HEK293 (cell line): ENCODE data around the gene OR5AC2.

Experiments used
- CTCF ChIA-PET: fragments of 350-600 bp; formaldehyde crosslinking; extraction: SDS; loops from one replicate; lab custom pipeline; 2021; ENCODE audit warnings: antibody characterized with exemption; lab: Yijun Ruan, JAX
- POLR2A ChIA-PET: fragments of 300-600 bp; formaldehyde crosslinking; extraction: SDS; loops from one replicate; lab custom pipeline; 2020; ENCODE audit warnings: antibody characterized with exemption, inconsistent platforms; lab: Yijun Ruan, JAX
- H3K27ac ChIP-seq: fragments of 200-500 bp; sonication (Bioruptor generic); 2 replicates; pipeline ENCODE4 v1.5.1; 2014; ENCODE audit warnings: low read depth, low read length, control low read depth, inconsistent platforms; ENCODE audit errors: extremely low read depth
- H3K36me3 ChIP-seq, 2 experiments: fragments of 200-500 bp in 1 of 2; sonication (Bioruptor generic) in 1 of 2; 1 replicate in 1 of 2; 2 replicates in 1 of 2; pipeline ENCODE4 v1.5.1; 2014 to 2017; ENCODE audit warnings: inconsistent platforms in 2 of 2, low read length in 2 of 2; ENCODE audit not compliant: control insufficient read depth in 2 of 2, insufficient read depth in 1 of 2
- H3K4me1 ChIP-seq: fragments of 200-500 bp; sonication (Bioruptor generic); 2 replicates; pipeline ENCODE4 v1.5.1; 2014; ENCODE audit warnings: mild to moderate bottlenecking, low read length, inconsistent platforms; ENCODE audit not compliant: control insufficient read depth, insufficient read depth
- H3K4me3 ChIP-seq: 2 replicates; pipeline ENCODE4 v1.5.1; 2011; ENCODE audit warnings: low read depth, mild to moderate bottlenecking, control low read depth, low read length, moderate library complexity
- H3K9me3 ChIP-seq: fragments of 200-500 bp; sonication (Bioruptor generic); 2 replicates; pipeline ENCODE4 v1.5.1; 2014; ENCODE audit warnings: low read depth, low read length, inconsistent platforms; ENCODE audit not compliant: control insufficient read depth, insufficient read depth
- CTCF ChIP-seq: fragments of 450-650 bp; formaldehyde crosslinking; IDR thresholded peaks from 2 replicates; pipeline ENCODE4 v1.5.1; 2016; ENCODE audit warnings: missing biosample characterization, missing genetic modification characterization
- HOXC10 ChIP-seq: sonication (generic); formaldehyde crosslinking; IDR thresholded peaks from 2 replicates; pipeline ENCODE4 v1.8.1; 2023; ENCODE audit warnings: mild to moderate bottlenecking, missing genetic modification reagents
- RBAK ChIP-seq: fragments of 450-650 bp; formaldehyde crosslinking; IDR thresholded peaks from 2 replicates; pipeline ENCODE4 v1.5.1; 2016; ENCODE audit warnings: missing biosample characterization, missing genetic modification characterization
- ZFP3 ChIP-seq: fragments of 450-650 bp; formaldehyde crosslinking; IDR thresholded peaks from 2 replicates; pipeline ENCODE4 v1.5.1; 2016; ENCODE audit warnings: low read depth, missing biosample characterization, missing genetic modification characterization
- ZFP69B ChIP-seq: fragments of 450-650 bp; formaldehyde crosslinking; IDR thresholded peaks from 2 replicates; pipeline ENCODE4 v1.5.1; 2016; ENCODE audit warnings: missing biosample characterization, missing genetic modification characterization
- ZNF132 ChIP-seq: fragments of 450-650 bp; formaldehyde crosslinking; IDR thresholded peaks from 2 replicates; pipeline ENCODE4 v1.5.1; 2017; ENCODE audit warnings: missing biosample characterization, missing genetic modification characterization, borderline replicate concordance
- ZNF169 ChIP-seq: fragments of 450-650 bp; formaldehyde crosslinking; IDR thresholded peaks from 2 replicates; pipeline ENCODE4 v1.5.1; 2016; ENCODE audit warnings: missing biosample characterization, missing genetic modification characterization
- ZNF18 ChIP-seq: fragments of 450-650 bp; formaldehyde crosslinking; IDR thresholded peaks from 2 replicates; pipeline ENCODE4 v1.5.1; 2016; ENCODE audit warnings: missing biosample characterization, missing genetic modification characterization
- ZNF248 ChIP-seq: fragments of 450-650 bp; formaldehyde crosslinking; IDR thresholded peaks from 2 replicates; pipeline ENCODE4 v1.5.1; 2017; ENCODE audit warnings: missing biosample characterization, missing genetic modification characterization
- ZNF266 ChIP-seq: fragments of 450-650 bp; formaldehyde crosslinking; IDR thresholded peaks from 2 replicates; pipeline ENCODE4 v1.5.1; 2016; ENCODE audit warnings: missing biosample characterization, missing genetic modification characterization, low read depth
- ZNF274 ChIP-seq, 2 experiments: fragments of 200-500 bp in 1 of 2; fragments of 450-650 bp in 1 of 2; sonication (Bioruptor generic) in 1 of 2; formaldehyde crosslinking in 1 of 2; IDR thresholded peaks; 2 replicates each; pipeline versions ENCODE4 v1.5.1 to v1.6.1; 2014 to 2016; ENCODE audit warnings: borderline replicate concordance in 1 of 2, inconsistent platforms in 1 of 2, low read length in 1 of 2, missing biosample characterization in 1 of 2, missing genetic modification characterization in 1 of 2
- ZNF280D ChIP-seq: fragments of 450-650 bp; formaldehyde crosslinking; IDR thresholded peaks from 2 replicates; pipeline ENCODE4 v1.5.1; 2016; ENCODE audit warnings: missing biosample characterization, missing genetic modification characterization
- ZNF311 ChIP-seq: fragments of 450-650 bp; formaldehyde crosslinking; IDR thresholded peaks from 2 replicates; pipeline ENCODE4 v1.5.1; 2017; ENCODE audit warnings: missing biosample characterization, missing genetic modification characterization, borderline replicate concordance
- ZNF341 ChIP-seq: fragments of 450-650 bp; formaldehyde crosslinking; IDR thresholded peaks from 2 replicates; pipeline ENCODE4; 2016; ENCODE audit warnings: low read depth, missing biosample characterization, missing genetic modification characterization
- ZNF488 ChIP-seq: fragments of 450-650 bp; formaldehyde crosslinking; IDR thresholded peaks from 2 replicates; pipeline ENCODE4 v1.5.1; 2016; ENCODE audit warnings: missing biosample characterization, missing genetic modification characterization
- ZNF501 ChIP-seq: fragments of 450-650 bp; formaldehyde crosslinking; IDR thresholded peaks from 2 replicates; pipeline ENCODE4 v1.5.1; 2016; ENCODE audit warnings: missing biosample characterization, missing genetic modification characterization
- ZNF513 ChIP-seq: fragments of 450-650 bp; IDR thresholded peaks from 2 replicates; pipeline ENCODE4 v1.5.1; 2018; ENCODE audit warnings: missing biosample characterization, missing genetic modification characterization
- ZNF658 ChIP-seq: fragments of 450-650 bp; formaldehyde crosslinking; IDR thresholded peaks from 2 replicates; pipeline ENCODE4; 2016; ENCODE audit warnings: missing biosample characterization, missing genetic modification characterization
- ZNF747 ChIP-seq: fragments of 450-650 bp; formaldehyde crosslinking; IDR thresholded peaks from 2 replicates; pipeline ENCODE4 v1.5.1; 2016; ENCODE audit warnings: missing biosample characterization, missing genetic modification characterization
- ZNF792 ChIP-seq: fragments of 450-650 bp; formaldehyde crosslinking; IDR thresholded peaks from 2 replicates; pipeline ENCODE4 v1.5.1; 2016; ENCODE audit warnings: missing biosample characterization, missing genetic modification characterization
- ZXDB ChIP-seq: fragments of 450-650 bp; formaldehyde crosslinking; IDR thresholded peaks from 2 replicates; pipeline ENCODE4 v1.5.1; 2016; ENCODE audit warnings: missing biosample characterization, missing genetic modification characterization

OR5AC2 gene

GRCh38 chr3:98099848-98100247, 12.9 kb downstream of the OR5AC2 start:
- Histone ChIP-seq H3K27ac (no peak overlapping the region), H3K9me3 (no peaks in the 10 kb centered on the region), H3K4me3 (no peak overlapping the region), H3K36me3 (no peaks in the 10 kb centered on the region), H3K4me1 (no peaks in the 10 kb centered on the region)
- ChIA-PET CTCF (interaction anchor here (0.5 kb wide), 1 partner anchor 139 kb away, joined by 4 read pairs; no protein-coding TSS in a partner anchor), POLR2A (no interaction called here)
- TF ChIP-seq ZNF132 = no peak

- TF ChIP-seq ZNF341 (tag by site-specific recombination) (no peak), ZNF311 (no peak), ZNF501 (tag by site-specific recombination) (no peak), CTCF (tag by site-specific recombination) (no peak), ZNF248 (no peak)
- ChIA-PET POLR2A (no interaction called here), CTCF (no interaction called here)
- Histone ChIP-seq H3K9me3 (no peaks in the 10 kb centered on the region), H3K27ac (no peak overlapping the region), H3K4me1 (0 out of 2 replicates have a peak, but pooled peaks cover 2% of the 10 kb centered on the region), H3K4me3 (no peak overlapping the region), H3K36me3 (no peaks in the 10 kb centered on the region)
Measured at GRCh38 chr3:98108162-98108561, 21.2 kb downstream of the OR5AC2 start.

- POLR2A ChIA-PET = no interaction called here
- no peak for TF ChIP-seq ZNF280D
- no peak for TF ChIP-seq ZNF747 (tag by site-specific recombination)
- TF ChIP-seq RBAK (tag by site-specific recombination) = no peak
- TF ChIP-seq ZNF18 = no peak
- TF ChIP-seq ZFP3 (tag by site-specific recombination) = no peak
- TF ChIP-seq ZNF488 (tag by site-specific recombination) = no peak
- no peak for TF ChIP-seq ZNF792 (tag by site-specific recombination)
- TF ChIP-seq ZNF658 = no peak
- no peak for TF ChIP-seq ZNF513 (tag by site-specific recombination)
- no peak for TF ChIP-seq ZFP69B (tag by site-specific recombination)
- no peak for TF ChIP-seq ZXDB
- no peak for TF ChIP-seq ZNF169 (tag by site-specific recombination)
- TF ChIP-seq HOXC10 = no peak
- TF ChIP-seq ZNF274 (IDR thresholded peaks at IDR 0.05; ENCODE audit: low read length) = no peak
- TF ChIP-seq ZNF274 (tag by site-specific recombination; IDR thresholded peaks at IDR 0.05; ENCODE audit: borderline replicate concordance) = no peak
- TF ChIP-seq ZNF266 (tag by site-specific recombination) = no peak
- TF ChIP-seq, all 188 proteins: peak for 0
- CTCF ChIA-PET = interaction anchor here (0.6 kb wide), 1 partner anchor 168 kb away, joined by 5 read pairs; no protein-coding TSS in a partner anchor
- 0 out of 2 replicates have a peak, but pooled peaks cover 2% of the 10 kb centered on the region for H3K4me1 ChIP-seq
- no peaks in the 10 kb centered on the region for H3K36me3 ChIP-seq
- H3K4me3 ChIP-seq = no peak overlapping the region
- H3K9me3 ChIP-seq = no peaks in the 10 kb centered on the region
- no peak overlapping the region for H3K27ac ChIP-seq
Measured at GRCh38 chr3:98109807-98110549, 23.0 kb downstream of the OR5AC2 start.
